NCI-H2227 treated with DMSO at 0.1 percent for 48 hours (cell line): ENCODE data around the gene TBX15.
"Not testable (repeated sequence)": the region's sequence is repeated elsewhere in the genome, so short reads cannot be mapped to it uniquely, and the experiment has no call there.

Experiments
- DNase-seq: peaks from one replicate; lab custom pipeline; 2025; lab: John Stamatoyannopoulos, UW

TBX15 gene

GRCh38 chr1:118926261-118926660 is 61.9 kb downstream of the TBX15 start:
- DNase-seq: no peak

- DNase-seq: no peak
These were observed 62.5 kb downstream of the TBX15 start for GRCh38 chr1:118925651-118926050.

- DNase-seq: no peak
These were observed 64.8 kb downstream of the TBX15 start for GRCh38 chr1:118923319-118923718.

- DNase-seq: no peak
These were observed 66.1 kb downstream of the TBX15 start for GRCh38 chr1:118921994-118922393.

GRCh38 chr1:118920124-118920717 is 67.9 kb downstream of the TBX15 start:
- DNase-seq: no peak

GRCh38 chr1:118918940-118919259 is 69.2 kb downstream of the TBX15 start:
- DNase-seq: no peak

- no peak for DNase-seq
These were observed 69.8 kb downstream of the TBX15 start for GRCh38 chr1:118918230-118918939.

GRCh38 chr1:118916346-118916745 is 71.8 kb downstream of the TBX15 start:
- not testable (repeated sequence) for DNase-seq

- no peak for DNase-seq
These were observed 73.6 kb downstream of the TBX15 start for GRCh38 chr1:118914379-118915161.

- DNase-seq: no peak
These were observed 74.3 kb downstream of the TBX15 start for GRCh38 chr1:118913818-118914217.

GRCh38 chr1:118912574-118912973 is 75.6 kb downstream of the TBX15 start:
- DNase-seq: no peak

GRCh38 chr1:118911571-118911970 is 76.6 kb downstream of the TBX15 start:
- no peak for DNase-seq

- DNase-seq: no peak
These were observed 80.7 kb downstream of the TBX15 start for GRCh38 chr1:118907466-118907865.

- no peak for DNase-seq
These were observed 82.5 kb downstream of the TBX15 start for GRCh38 chr1:118905671-118906070.

- DNase-seq: no peak
These were observed 82.9 kb downstream of the TBX15 start for GRCh38 chr1:118905196-118905595.

- no peak for DNase-seq
These were observed 85.4 kb downstream of the TBX15 start for GRCh38 chr1:118902711-118903191.

- no peak for DNase-seq
These were observed 85.8 kb downstream of the TBX15 start for GRCh38 chr1:118902299-118902698.

GRCh38 chr1:118900643-118901440 is 87.3 kb downstream of the TBX15 start:
- DNase-seq: no peak

- no peak for DNase-seq
These were observed 88.8 kb downstream of the TBX15 start for GRCh38 chr1:118899340-118899739.

- DNase-seq: no peak
These were observed 89.4 kb downstream of the TBX15 start for GRCh38 chr1:118898712-118899111.

GRCh38 chr1:118896416-118896815 is 91.7 kb downstream of the TBX15 start:
- DNase-seq: no peak

- DNase-seq: no peak
These were observed 93.3 kb downstream of the TBX15 start for GRCh38 chr1:118894836-118895235.
